Measurements from ENCODE around the gene DOK7.

The DOK7 gene

DNA sequence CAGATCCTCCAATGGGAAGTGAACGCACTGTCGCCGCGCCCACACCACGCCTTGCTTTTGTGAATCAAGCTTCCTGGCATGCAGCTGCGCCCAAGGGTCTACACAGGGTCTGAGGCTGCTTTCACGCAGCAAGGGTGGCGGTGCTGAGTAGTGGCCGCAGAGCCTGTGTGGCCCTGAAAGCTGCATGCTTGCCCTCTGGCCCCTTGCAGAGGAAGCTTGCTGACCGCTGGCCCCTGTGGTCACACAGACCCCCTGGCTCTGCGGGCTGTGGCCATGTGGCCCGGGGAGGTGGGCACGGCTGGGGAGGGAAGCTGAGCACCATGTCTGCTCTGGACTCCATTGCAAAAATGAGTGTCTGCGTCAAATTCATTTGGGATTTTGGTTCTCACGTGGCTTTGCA, 8.8 kb downstream of the DOK7 start:
- DNase-seq (ENCODE audit: extremely low spot score, insufficient read length, low read depth): no peak
- no peak for FAIRE-seq

DNA sequence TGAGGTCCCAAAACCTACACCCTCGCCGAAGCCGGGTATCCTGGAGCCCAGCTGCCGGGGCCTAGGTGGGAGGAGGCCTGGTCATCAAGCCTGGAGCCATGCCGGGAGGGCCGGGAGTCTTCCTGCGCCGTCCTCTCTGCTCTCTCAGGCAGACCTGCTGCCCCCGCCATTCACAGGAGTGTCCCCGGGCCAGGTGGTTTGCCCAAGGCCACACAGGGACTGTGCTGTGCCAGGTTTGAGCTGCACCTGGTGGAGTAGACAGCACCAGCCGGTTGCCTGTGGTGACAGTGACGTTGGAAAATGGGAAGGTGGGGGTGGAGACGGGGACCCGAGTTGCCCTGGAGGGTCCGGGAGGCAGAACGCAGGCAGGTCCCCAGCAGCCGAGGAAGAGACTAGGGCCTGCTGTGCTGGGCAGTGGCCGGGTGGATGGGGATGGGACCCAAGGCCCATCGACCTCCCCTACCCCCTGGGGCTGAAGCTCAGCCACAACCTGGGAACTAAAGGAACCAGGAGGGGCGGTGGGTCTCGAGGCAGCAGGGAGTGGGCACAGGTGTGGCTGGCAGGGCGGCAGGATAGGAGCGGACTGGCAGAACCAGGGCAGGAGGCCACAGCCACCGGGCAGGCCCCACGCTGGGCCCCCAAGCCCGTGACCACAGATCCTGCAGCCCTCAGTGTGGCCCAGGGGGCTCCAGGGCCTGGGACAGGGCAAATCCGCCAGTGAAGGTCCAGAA, 9.5 kb downstream of the DOK7 start:
- FAIRE-seq: no peak
- DNase-seq (ENCODE audit: extremely low spot score, insufficient read length, low read depth): no peak

DNA sequence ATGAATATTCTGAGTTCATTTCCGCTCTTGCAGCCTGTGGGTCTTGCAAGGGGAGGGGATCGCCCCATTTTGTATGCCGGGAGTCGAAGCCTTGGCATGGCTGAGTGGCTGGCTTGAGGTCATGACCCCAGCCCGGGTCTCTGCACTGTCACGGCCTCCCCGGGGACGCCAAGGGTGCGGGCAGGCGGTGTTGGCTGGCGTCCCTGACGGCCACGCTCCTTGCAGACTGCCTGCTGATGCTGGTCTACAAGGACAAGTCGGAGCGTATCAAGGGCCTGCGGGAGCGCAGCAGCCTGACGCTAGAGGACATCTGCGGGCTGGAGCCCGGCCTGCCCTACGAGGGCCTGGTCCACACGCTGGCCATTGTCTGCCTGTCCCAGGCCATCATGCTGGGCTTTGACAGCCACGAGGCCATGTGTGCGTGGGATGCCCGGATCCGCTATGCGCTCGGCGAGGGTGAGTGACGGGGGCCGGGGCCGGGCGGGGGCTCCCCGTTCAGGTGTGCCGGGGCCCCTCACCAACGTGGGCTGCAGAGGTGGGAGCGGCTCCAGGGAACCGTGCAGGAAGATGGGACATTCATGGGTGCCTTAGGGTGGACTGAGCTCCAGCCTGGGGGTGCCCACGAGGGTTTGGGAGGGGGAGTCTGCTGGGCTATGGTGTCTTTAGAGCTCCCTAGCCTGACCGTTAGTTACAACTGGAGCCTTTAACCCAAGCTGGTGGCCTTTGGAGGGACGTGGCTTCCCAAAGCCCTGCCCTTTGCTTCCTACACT, 10.3 kb downstream of the DOK7 start:
- DNase-seq (ENCODE audit: extremely low spot score, insufficient read length, low read depth): no peak
- FAIRE-seq: no peak

DNA sequence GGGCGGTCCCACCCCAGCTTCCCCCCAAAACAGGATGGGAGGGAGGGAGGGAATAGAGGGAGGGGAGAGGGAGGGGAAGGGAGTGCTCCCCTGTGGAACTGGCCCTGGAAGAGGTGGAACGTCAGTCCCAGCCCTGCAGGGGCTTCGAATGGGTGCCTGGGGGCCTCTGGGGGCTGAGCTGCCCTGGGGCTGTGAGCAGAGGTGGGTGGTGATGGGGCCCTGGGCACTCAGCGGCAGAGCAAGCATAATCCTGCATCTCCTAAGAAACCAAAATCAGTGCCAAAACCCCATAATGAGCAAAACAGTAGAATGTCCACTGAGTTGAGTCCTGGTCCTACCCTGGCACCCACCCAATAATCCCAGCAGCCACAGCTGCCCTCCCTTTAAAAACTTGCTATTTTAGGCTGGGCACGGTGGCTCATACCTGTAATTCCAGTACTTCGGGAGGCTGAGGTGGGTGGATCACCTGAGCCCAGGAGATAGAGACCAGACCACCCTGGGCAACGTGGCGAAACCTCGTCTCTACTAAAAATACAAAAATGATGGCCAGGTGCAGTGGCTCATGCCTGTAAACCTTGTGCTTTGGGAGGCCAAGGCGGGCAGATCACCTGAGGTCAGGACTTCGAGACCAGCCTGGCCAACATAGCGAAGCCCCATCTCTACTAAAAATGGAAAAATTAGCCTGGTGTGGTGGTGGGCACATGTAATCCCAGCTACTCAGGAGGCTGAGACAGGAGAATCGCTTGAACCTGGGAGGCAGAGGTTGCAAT, 11.1 kb downstream of the DOK7 start:
- no peak for DNase-seq (ENCODE audit: extremely low spot score, insufficient read length, low read depth)
- no peak for FAIRE-seq

DNA sequence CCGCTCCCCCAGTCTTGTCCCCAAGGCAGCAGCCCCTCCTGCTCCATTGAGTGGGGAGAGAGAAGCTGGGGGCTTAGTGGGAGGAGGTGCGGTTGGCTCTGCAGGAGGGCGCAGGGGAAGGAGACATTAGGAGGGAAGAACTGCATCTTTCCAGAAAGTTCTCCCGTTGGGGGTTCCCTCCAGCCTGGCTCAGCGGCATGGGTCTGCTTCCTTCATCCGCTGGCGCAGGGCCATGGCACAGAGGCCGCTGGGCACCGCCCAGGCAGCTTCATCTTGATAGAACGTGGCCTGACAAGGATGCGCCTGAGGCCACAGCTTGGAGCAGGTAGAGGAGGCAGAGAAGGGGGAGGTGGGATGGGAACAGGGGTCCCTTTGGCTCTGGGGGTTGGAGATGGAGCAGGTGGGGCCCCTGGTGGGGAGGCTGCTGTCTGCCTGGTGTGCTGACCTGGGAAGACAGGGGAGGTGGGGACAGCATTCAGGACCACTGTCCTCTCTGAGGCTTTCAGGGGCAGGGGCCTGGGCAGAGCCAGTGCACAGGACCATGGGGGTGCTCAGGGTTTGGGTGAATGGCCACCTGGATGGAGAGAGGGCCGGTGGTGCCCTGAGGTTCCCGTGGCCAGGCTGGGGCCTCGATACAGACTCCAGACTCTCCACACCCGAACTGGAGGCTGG, 12.1 kb downstream of the DOK7 start:
- FAIRE-seq (no peak), DNase-seq (ENCODE audit: extremely low spot score, insufficient read length, low read depth) (no peak)

DNA sequence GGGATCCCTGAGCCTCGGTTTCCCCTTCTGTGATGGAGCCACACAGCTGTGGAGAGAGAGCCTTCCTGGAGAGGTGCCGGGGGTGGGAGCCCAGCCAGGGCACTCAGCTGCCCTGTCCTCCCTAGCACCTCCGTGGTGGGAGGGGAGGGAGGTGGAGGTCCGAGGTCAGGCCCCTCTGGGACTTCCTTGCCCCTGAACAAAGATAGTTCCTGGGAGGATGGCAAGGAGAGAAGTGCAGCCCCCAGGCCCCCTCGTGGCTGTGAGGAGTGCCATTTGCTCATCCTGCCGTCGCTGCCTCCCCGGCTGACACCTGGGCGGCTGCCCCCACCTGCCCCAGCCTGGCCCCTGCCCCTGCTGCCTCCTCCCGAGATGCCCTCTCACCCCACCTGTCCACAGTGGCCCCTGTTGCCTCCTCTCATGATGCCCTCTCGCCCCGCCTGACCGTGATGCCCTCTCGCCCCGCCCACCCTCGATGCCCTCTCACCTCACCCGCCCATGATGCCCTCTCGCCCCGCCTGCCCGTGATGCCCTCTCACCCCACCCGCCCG, 12.7 kb downstream of the DOK7 start:
- DNase-seq (ENCODE audit: extremely low spot score, insufficient read length, low read depth) (no peak), FAIRE-seq (no peak)

DNA sequence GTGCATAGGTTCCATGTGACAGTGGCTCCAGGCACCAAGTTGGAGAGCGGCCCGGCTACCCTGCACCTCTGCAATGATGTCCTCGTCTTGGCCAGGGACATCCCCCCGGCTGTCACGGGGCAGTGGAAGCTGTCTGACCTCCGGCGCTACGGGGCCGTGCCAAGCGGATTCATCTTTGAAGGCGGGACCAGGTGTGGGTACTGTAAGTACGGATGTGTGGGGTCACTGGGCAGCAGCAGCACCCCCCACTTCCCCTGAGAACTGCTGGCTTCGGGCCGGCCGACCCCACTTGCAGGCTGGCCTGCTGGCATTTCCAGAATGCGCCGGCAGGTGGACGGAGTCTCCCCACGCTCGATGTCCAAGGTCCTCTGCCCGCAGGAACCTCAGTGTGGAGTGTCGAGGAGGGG, 13.2 kb downstream of the DOK7 start:
- DNase-seq (ENCODE audit: extremely low spot score, insufficient read length, low read depth): no peak
- no peak for FAIRE-seq

DNA sequence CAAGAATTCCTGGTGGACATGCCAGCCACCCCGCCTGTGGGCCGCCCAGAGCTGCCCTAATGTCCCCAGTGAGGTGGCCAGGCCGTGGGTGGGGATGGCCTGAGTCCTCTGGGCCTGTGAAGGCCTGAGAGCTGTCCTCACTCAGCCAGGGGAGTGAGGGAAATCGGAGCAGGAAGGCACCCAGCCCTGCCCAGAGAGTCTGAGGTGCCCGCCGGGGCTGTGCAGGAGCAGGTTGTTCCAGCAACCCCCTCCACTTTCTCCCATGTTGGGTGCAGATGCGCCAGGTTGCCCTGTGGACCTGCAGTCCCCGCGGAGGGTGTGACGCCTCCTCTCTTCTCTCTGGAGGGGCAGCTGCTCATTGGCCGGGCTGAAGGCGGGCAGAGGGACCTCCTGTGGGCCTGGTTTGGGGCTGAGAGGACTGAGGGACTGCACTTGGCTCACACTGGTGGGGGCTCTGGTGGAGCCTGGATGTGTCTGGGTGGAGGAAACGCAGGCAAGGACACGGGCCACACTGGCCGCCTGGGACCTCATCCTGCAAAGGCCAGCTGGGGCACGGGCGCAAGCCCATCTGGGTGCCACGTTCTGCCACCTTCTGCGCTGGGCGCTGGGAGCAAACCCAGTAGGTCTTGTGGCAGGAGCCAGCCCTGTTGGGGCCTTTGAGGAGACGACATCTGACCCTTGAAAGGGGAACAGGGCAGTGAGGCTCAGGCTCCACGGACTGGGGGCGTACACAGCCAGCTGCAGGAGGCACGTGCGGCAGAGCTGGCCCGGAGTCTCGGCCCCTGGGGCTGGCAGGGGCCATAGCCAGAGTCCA, 14.0 kb downstream of the DOK7 start:
- DNase-seq (ENCODE audit: extremely low spot score, insufficient read length, low read depth) (no peak), FAIRE-seq (no peak)

DNA sequence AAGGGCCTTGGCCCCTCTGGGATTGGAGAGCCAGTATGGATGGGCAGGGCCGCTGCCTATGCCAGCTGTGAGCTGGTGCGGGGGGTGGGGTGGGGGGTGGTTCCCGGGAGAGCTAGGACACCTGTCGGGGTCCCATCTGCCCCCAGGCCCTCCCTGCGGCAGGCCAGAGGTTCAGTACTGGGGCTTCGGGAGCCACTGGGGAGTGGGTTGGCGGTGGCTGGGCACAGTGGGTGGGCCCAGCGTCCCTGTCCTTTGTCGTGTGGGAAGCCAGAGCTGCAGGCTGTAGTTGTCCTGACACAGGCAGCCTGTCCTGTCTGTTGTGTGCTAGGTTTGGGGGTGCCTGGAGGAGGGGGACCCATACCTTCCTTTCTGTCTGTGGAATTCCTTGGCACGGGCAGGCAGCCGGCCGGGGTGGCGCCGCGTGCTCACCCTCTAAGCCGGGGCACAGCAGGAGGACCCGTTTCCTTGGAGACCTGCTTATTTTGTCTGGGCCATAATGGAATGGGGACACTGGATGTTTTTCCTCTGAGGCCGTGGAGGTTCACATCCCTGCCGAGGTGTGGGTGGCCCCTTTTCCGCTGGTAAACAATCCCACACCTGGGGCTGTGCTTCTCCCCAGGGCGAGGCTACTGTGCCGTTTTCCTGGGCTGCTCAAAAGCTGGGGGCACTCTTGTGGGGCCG, 14.8 kb downstream of the DOK7 start:
- DNase-seq (ENCODE audit: extremely low spot score, insufficient read length, low read depth) (no peak), FAIRE-seq (no peak)

DNA sequence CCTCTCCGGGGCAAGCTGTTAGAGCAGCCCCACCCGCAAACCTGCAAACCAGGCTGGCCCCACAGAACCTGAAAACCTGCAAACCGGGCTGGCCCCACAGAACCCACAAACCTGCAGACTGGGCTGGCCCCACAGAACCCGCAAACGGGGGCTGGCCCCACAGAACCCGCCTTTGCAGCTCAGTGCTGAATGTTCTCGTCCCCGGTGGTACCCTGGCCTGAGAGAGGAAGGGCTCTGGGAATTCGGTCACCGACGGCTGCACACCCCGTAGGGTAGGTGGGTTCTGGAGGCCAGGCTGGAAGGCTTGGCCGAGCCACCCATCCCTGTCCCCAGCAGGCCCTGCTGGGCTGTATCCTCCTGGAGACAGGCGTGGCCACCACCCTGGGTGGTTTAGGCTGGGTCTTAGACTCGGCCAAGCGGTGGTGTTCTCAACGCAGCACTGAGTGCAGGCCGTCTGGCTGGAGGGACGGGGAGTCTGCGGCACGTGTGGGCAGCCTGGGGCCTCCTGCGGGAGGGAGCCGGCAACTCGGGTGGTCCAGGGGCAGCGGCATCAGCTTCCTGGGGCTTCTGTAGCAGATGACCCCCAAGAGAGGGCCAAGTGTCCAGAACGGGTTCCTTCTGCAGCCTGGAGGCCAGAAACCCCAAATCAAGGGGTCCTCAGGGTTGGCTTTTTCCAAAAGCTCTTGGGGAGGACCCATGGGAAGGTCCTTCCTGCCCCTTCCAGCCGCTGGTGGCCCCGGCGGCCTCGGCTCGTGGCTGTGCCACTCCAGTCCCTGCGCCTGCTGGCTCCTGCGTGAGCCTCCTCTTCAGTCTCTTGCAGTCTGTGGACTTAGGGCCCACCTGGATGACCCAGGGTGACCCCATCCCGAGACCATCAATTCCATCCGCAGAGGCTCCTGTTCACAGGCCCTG, 15.6 kb downstream of the DOK7 start:
- FAIRE-seq (no peak), DNase-seq (ENCODE audit: extremely low spot score, insufficient read length, low read depth) (no peak)

DNA sequence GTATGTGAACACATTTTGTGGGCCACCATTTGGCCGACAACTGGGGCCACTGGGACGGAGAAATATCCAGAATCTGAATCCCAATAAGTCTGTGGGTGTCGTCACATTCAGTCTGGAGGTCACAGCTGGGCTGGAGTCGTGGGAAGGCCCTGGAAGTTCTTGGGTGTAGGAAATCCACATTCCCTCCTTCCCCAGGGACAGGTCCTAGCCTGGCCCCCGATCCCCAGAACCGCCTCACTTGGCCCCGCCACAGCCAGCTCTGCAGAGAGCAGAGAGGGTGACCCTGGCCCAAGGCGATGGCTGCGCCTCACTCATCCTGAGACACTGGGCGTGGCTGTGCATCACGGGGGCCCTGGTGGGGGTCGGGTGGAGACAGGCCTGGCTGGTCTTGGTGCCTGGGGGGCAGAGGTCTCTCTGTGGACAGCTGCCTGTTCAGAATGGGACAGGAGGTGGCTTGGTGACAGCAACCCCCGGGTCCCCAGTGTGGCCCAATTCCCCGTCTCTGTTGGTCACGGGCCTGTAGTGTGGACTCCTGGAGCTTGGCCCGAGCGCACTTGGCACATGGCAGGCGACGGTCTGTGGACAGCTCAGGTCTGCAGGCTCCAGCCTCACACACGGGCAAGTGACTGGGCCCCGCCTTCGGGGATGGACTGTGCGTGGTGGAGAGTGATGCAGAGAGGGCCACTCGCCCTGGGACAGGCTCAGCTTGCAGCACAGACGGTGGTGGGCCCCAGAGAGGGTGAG, 16.4 kb downstream of the DOK7 start:
- no peak for FAIRE-seq

DNA sequence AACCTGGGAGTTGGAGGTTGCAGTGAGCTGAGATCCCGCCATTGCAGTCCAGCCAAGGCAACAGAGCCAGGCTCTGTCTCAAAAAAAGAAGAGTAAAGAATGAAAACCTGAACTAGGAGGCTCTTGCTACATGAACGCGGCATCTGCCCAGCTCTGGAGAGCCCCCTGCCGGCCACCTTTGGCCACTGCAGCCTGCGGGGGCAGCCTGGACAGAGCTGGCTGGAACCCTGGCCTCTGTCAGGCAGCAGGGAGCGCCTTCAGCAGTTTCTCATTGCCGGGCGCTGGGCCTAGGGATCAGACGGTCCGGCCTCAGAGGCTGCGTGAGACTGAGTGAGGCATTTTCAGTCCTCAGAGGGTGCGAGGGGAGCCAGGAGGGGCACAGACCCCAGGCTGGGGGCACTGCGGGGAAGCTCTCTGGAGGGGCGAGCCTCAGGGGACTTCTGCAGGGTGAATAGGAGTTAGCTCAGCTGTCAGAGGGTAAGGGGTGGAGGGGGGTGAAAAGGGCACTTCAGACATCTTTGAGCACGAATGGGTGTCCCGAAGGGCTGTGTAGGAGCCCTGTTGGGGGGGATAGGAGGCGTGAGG, 17.5 kb downstream of the DOK7 start:
- FAIRE-seq (peak; percentile 87), DNase-seq (ENCODE audit: extremely low spot score, insufficient read length, low read depth) (peak; percentile 51)

More for the DNA sequence above, 16.4 kb downstream of the DOK7 start:
- no peak for DNase-seq (ENCODE audit: extremely low spot score, insufficient read length, low read depth)

DNA sequence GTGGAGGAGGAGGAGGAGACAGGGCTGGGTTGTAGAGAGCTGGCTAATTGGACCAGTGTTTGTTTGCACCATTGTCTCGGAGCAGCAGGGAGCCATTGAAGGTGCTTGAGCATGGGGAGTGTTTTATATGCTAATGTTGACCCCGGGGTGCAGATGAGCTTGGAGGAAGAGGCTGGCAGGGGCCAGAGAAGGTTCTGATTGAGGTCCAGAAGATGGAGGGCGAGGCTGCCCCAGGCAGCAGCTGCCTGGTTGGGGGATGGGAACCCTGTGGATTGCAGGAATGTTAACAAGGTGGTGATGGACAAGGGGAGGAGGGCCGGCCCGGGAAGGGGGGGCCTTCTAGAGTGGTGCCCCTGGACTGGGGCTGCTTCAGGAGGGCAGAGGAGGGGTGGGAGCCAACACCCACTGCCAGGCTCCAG, 18.0 kb downstream of the DOK7 start:
- FAIRE-seq (no peak), DNase-seq (ENCODE audit: extremely low spot score, insufficient read length, low read depth) (no peak)

DNA sequence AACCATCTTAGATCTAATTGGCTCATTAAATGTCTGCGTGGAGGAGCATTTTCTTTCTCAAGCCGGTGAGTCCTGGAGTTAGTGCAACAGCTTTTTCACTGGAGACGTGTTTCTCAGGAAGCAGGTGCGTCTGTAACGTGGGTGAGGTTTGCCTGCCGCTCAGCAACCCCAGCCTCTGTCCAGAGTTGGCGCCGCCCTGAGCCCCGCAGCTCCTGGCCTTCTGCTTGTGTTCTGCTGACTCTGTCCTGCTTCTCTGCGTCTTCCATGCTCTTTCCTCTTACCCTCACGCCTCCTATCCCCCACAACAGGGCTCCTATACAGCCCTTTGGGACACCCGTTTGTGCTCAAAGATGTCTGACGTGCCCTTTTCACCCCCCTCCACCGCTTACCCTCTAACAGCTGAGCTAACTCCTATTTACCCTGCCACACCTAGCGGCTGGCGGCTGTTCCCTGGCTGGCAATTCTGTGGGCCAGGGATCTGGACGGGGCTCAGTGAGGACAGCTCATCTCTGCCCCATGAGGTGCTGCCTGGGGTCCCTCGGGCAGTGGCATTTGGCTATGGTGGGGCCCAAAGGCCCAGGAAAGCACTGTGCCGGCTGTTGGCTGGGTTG, 18.8 kb downstream of the DOK7 start:
- DNase-seq (ENCODE audit: extremely low spot score, insufficient read length, low read depth) (no peak), FAIRE-seq (no peak)

DNA sequence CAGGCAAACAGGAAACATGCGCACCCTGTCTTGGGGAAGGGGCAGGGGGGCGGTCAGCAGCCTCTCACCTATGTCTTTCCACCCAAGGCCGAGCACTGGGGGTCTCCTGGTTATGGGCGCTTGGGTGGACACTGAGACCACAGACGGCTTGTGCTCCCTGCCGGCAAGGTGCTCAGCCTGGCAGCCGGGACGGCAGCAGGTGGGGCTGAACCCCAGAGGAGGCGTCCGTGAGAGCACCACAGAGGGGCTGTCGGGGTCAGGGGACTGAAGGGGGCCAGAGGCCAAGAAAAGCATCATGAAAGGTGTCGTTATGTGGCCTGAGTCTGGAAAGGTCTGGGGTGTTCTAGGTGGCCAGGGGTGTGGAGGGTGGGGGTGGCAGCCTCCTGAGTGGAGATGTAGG, 19.6 kb downstream of the DOK7 start:
- FAIRE-seq: no peak
- no peak for DNase-seq (ENCODE audit: extremely low spot score, insufficient read length, low read depth)

DNA sequence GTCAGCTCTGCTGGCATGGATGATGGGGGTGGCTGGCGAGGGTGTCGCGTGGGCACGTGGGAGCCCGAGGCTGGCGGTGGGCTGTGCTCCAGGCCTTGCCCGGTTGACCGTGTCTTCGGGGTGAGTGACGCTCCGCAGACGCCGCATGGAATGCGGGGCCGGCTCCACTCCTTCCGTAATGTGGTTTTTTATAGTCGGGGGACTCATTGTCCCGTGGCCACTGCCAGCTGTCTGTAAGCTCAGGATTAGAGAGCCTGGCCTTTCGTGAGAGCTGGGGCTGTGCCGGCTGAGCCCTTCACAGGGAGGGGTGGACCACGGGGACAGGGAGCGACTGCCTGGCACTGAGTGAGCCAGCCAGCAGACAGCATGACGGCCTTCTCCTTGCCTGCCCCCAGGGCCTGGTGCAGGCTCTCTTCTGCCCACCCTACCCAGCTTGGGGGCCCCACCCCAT, 20.4 kb downstream of the DOK7 start:
- no peak for DNase-seq (ENCODE audit: extremely low spot score, insufficient read length, low read depth)
- FAIRE-seq: no peak

All from GM18507 (cell line).